GM06990 (cell line): ENCODE measurements around the gene ASIC1.
A peak's percentile ranks its signal among the peaks of the same experiment; 100 is the strongest.
"Not testable (repeated sequence)": the region's sequence is repeated elsewhere in the genome, so short reads cannot be mapped to it uniquely, and the experiment has no call there.

Experiments
- DNase-seq: peaks from one replicate; pipeline ENCODE4 v3.0.0-alpha.2; 2011; ENCODE audit not compliant: insufficient read length; ENCODE audit errors: extremely low read depth
- H3K27me3 ChIP-seq: replicated peaks from 2 replicates; pipeline ENCODE4 v1.6.0; 2011; ENCODE audit warnings: low read length; ENCODE audit not compliant: control insufficient read depth, insufficient read depth
- H3K36me3 ChIP-seq: 2 replicates; pipeline ENCODE4 v1.5.1; 2011; ENCODE audit warnings: low read length; ENCODE audit not compliant: control insufficient read depth, insufficient read depth
- H3K4me3 ChIP-seq: replicated peaks from 2 replicates; pipeline ENCODE4 v1.5.1; 2011; ENCODE audit warnings: low read depth, mild to moderate bottlenecking, control low read depth, low read length
- TF ChIP-seq, protein P1 (sequence below): IDR thresholded peaks from 2 replicates; pipeline ENCODE4 v1.5.1; 2011; ENCODE audit warnings: low read length, control low read depth, mild to moderate bottlenecking, inconsistent platforms; ENCODE audit not compliant: insufficient read depth, poor library complexity, severe bottlenecking

ASIC1 gene

DNA sequence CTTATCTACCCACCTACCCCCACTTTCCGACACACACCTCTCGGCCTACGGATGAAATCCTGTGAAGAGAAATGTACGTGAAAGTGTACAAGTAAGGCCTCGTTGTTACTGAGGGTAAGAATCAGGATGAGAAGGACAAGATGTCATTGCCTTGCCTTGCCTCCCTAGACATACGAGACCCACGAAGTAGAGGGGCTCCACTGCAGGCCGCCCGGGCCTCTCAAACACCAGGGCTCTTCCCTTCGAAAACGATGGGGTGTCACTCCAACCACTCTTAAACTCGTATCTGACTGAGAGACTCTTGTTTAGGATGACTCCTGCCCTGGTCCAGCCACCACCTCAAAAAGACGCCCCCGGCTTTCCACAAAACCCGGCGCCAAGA lies 32.6 kb upstream of the ASIC1 start:
- TF ChIP-seq, protein P1, sequence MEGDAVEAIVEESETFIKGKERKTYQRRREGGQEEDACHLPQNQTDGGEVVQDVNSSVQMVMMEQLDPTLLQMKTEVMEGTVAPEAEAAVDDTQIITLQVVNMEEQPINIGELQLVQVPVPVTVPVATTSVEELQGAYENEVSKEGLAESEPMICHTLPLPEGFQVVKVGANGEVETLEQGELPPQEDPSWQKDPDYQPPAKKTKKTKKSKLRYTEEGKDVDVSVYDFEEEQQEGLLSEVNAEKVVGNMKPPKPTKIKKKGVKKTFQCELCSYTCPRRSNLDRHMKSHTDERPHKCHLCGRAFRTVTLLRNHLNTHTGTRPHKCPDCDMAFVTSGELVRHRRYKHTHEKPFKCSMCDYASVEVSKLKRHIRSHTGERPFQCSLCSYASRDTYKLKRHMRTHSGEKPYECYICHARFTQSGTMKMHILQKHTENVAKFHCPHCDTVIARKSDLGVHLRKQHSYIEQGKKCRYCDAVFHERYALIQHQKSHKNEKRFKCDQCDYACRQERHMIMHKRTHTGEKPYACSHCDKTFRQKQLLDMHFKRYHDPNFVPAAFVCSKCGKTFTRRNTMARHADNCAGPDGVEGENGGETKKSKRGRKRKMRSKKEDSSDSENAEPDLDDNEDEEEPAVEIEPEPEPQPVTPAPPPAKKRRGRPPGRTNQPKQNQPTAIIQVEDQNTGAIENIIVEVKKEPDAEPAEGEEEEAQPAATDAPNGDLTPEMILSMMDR, result no peak
- H3K36me3 ChIP-seq, result no peaks in the 10 kb centered on the region
- H3K27me3 ChIP-seq, result no peaks in the 10 kb centered on the region
- DNase-seq, result no peak
- H3K4me3 ChIP-seq, result peak overlapping the region; percentile 88

DNA sequence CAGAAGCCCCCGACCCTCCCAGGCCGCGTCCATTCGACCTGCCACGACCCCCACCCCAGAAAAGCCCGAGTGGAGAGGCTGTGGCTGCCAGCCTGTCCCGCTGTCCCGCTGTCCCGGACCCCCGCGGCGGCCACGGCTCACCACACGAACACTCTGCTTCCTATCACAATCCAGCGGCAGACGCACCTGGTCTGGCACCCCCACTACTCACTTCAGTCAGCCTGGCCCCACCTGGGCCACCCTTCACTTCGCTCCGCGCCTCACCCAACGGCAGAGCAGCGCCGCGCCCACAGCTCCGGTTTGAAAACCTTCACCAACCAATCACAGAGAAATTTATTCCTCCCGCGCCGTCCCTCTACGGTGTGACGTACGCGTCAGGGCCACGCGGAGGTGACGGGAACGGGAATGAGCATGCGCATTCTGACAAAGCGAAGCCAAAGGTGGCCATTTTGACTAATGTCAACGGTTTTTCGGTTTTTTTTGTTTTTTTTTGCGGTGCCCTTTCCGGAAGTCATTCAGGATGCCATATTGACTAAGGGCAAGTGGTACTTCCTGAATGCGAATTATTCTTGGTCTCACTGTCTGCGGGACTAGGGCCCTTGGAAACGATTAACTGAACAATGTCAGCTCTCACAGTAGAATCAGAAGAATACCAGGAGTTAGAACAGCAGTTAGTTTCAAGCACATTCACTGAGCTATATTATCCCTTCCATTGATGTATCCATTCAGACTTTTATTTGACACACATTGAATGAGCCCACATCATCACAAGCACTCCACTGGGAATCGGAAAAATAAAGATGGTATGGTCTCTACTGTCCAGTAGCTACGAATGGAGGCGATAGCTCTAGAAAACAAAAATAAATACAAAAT lies 32.0 kb upstream of the ASIC1 start, which contains the start of gene RACGAP1:
RACGAP1 (minus strand) TSS at position 308 of the 873 bp plus-strand sequence. CDS start 8,779 bp downstream, outside the sequence.
- TF ChIP-seq, protein P1, result no peak
- Histone ChIP-seq H3K4me3 (peak within 1 kb of the TSS; percentile 88), H3K27me3 (no peaks in the 10 kb centered on the region), H3K36me3 (no peaks in the 10 kb centered on the region)
- peak; percentile 94 for DNase-seq

DNA sequence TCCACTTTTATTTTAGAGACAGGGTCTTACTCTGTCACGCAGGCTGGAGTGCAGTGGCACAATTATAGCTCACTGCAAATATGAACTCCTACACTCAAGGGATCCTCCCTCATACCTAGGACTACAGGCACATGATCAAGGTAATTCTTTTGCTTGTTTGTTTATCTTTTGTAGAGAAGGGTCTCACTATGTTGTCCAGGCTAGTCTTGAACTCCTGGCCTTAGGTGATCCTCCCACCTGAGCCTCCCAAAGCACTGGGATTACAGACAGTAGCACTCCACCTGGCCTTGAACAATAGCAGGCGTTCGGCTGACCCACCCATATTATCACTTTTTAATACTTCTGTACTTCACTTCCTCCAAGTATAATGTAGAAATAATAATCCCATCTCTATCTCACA lies 30.7 kb upstream of the ASIC1 start:
- H3K36me3 ChIP-seq, result no peaks in the 10 kb centered on the region
- TF ChIP-seq, protein P1, result no peak
- no peak for DNase-seq
- no peak overlapping the region for H3K4me3 ChIP-seq
- H3K27me3 ChIP-seq, result no peaks in the 10 kb centered on the region

DNA sequence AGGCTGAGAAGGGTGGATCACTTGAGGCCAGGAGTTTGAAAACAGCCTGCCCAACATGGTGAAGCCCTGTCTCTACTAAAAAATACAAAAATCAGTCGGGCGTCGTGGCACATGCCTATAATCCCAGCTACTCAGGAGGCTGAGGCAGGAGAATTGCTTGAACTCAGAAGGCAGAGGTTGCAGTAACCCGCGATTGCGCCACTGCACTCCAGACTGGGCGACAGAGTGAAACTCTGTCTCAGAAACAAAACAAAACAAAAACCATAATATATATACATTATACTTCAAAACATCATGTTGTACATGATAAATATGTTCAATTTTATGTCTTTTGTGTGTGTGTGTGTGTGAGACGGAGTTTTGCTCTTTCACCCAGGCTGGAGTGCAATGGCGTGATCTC lies 26.9 kb upstream of the ASIC1 start:
- H3K4me3 ChIP-seq, H3K27me3 ChIP-seq, DNase-seq, H3K36me3 ChIP-seq: not testable (repeated sequence)

DNA sequence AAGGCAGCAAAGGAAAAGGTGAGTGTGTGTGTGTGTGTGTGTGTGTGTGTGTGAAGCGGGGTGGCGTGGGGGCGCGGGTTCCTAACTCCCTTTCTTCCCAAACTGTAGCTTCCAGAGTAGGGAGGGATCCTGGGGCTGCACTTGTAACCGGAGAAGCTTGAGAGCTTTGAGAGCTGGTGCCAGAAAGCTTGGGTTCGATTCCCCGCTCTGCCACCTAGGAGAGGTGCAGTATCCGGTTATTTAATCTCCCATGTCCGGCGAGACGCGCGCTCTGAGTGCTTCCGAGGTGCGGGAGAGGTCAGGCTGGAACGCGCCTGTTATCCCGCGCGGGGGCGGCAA lies 24.9 kb upstream of the ASIC1 start:
- H3K36me3 ChIP-seq, result no peaks in the 10 kb centered on the region
- TF ChIP-seq, protein P1, result no peak
- no peak for DNase-seq
- H3K4me3 ChIP-seq, result no peak overlapping the region
- no peaks in the 10 kb centered on the region for H3K27me3 ChIP-seq

DNA sequence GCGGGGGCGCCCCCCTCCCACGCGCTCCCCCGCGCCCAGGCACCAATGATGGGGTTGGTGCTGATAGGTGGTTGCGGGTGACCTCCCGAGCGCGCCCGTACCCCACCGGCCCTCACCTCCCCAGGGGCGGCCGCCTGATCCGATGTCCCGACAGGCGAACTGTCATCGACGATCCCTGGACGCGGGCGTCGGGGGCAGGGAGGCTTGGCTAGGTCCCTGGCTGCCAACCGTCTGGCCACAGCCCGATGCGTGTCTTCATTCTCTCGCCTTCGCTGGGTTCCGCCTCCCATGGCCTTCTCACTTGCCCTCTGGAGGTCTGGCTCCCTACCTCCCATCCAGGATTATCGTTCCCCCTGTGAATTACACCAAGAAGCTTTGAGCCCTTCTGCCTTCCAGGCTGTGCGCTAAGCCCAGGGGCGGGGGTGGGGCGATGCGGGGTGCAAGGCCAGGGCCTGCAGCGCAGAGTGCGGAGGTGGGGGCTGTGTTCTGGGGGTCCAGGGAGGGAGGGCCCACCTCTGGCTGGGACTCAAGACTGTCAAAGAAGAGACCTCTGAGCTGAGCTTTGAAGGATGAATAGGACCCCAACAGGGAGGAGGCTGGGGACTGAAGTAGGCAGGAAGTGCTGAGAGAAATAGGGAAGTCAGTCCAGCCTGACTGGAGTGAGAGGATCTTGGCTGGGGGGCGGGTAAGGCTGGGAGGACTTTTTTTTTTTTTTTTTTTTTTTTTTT lies 24.4 kb upstream of the ASIC1 start:
- H3K36me3 ChIP-seq, result no peaks in the 10 kb centered on the region
- TF ChIP-seq, protein P1, result no peak
- H3K4me3 ChIP-seq, result no peak overlapping the region
- no peaks in the 10 kb centered on the region for H3K27me3 ChIP-seq
- no peak for DNase-seq
